Measurements from ENCODE around the gene PODXL.
"Not testable (repeated sequence)": the region's sequence is repeated elsewhere in the genome, so short reads cannot be mapped to it uniquely, and the experiment has no call there.

PODXL gene

GRCh38 chr7:131505037-131505620 is 51.3 kb downstream of the PODXL start:
- H3K36me3 ChIP-seq (ENCODE audit: control insufficient read depth in 2 of 2, insufficient read depth in 2 of 2, low read length in 2 of 2); H3K4me1 ChIP-seq (ENCODE audit: control insufficient read depth in 2 of 2, insufficient read depth in 2 of 2, low read length in 2 of 2); H3K9me3 ChIP-seq (ENCODE audit: control insufficient read depth in 2 of 2, low read length in 2 of 2); H3K27ac ChIP-seq (ENCODE audit: low read depth in 2 of 2, low read length in 2 of 2); H3K9ac ChIP-seq (ENCODE audit: low read depth in 1 of 2, low read length in 2 of 2); H3K4me3 ChIP-seq (ENCODE audit: low read length in 2 of 2); H3K27me3 ChIP-seq (ENCODE audit: control insufficient read depth in 2 of 2, insufficient read depth in 2 of 2, low read length in 2 of 2): not testable (repeated sequence)

DNA sequence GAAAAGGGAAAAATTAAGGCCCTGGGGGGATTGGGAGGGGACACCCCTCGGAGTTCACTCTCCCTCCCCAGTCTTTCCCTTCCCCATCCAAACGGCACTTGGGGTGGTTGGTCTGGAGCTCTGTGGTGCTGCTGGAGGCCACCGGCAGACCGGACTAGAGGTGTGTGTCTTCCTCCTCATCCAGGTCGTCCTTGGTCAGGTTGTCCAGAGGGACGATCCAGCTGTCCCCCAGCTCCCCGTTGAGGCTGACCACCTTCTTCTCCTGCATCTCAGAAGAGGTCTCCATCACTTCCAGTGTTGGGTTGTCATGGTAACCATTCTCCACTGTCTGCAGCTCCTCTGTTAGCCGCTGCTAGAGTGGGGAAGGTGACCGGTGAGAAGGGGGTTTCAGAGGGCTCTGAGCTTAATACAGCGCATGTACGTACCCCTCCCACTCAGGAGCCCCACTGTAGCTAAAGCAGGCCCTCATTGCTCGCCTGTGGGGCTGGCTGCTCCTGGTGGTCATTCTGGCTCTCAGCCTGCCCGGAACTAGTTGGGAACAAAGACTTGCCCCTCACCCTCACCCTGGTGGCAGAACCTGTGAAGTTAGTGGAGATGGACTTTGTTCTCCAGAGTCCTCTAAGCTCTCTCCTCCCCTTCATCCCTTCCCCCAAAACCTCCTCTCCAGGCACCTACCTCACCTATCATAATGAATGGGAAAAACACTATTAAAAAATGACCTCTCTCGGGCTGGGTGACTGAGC is 52.1 kb downstream of the PODXL start:
- H3K4me3 ChIP-seq (ENCODE audit: low read length in 2 of 2) = no peak overlapping the region
- H3K27ac ChIP-seq (ENCODE audit: low read depth in 2 of 2, low read length in 2 of 2) = no peak overlapping the region
- H3K27me3 ChIP-seq (ENCODE audit: control insufficient read depth in 2 of 2, insufficient read depth in 2 of 2, low read length in 2 of 2) = peaks cover 0 to 4% of the 10 kb centered on the region in 2 donors
- no peaks in the 10 kb centered on the region for H3K9me3 ChIP-seq (ENCODE audit: control insufficient read depth in 2 of 2, low read length in 2 of 2)
- no peak overlapping the region for H3K9ac ChIP-seq (ENCODE audit: low read depth in 1 of 2, low read length in 2 of 2)
- peaks cover 3 to 5% of the 10 kb centered on the region in 2 donors for H3K4me1 ChIP-seq (ENCODE audit: control insufficient read depth in 2 of 2, insufficient read depth in 2 of 2, low read length in 2 of 2)
- H3K36me3 ChIP-seq (ENCODE audit: control insufficient read depth in 2 of 2, insufficient read depth in 2 of 2, low read length in 2 of 2) = peaks cover 0 to 3% of the 10 kb centered on the region in 2 donors

DNA sequence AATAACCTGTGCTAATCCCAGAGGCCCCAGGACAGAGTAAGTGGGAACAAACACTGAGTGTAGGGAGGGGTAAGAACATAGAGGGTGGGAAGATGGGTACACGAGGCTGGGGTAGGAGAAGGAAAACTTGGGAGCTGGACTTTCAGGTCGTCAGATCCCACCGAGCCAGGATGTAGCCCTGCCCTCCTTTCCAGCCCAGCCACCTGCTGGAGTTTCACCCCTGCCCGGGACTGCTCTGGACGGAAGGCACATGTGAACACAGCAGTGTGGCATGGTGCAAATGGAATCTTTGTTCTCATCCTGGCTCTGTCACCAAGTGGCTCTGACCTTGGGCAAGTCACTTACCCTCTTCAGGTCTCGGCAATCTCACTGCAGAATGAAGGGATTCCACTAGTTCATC is 52.8 kb downstream of the PODXL start:
- H3K9ac ChIP-seq (ENCODE audit: low read depth in 1 of 2, low read length in 2 of 2) = no peak overlapping the region
- peaks cover 2 to 3% of the 10 kb centered on the region in 2 donors for H3K36me3 ChIP-seq (ENCODE audit: control insufficient read depth in 2 of 2, insufficient read depth in 2 of 2, low read length in 2 of 2)
- no peak overlapping the region for H3K4me3 ChIP-seq (ENCODE audit: low read length in 2 of 2)
- no peaks in the 10 kb centered on the region for H3K9me3 ChIP-seq (ENCODE audit: control insufficient read depth in 2 of 2, low read length in 2 of 2)
- H3K27me3 ChIP-seq (ENCODE audit: control insufficient read depth in 2 of 2, insufficient read depth in 2 of 2, low read length in 2 of 2) = peaks cover 0 to 2% of the 10 kb centered on the region in 2 donors
- H3K4me1 ChIP-seq (ENCODE audit: control insufficient read depth in 2 of 2, insufficient read depth in 2 of 2, low read length in 2 of 2) = peaks cover 3 to 5% of the 10 kb centered on the region in 2 donors
- no peak overlapping the region for H3K27ac ChIP-seq (ENCODE audit: low read depth in 2 of 2, low read length in 2 of 2)

- H3K4me3 ChIP-seq (ENCODE audit: low read length in 2 of 2) = no peak overlapping the region
- no peak overlapping the region for H3K27ac ChIP-seq (ENCODE audit: low read depth in 2 of 2, low read length in 2 of 2)
- H3K27me3 ChIP-seq (ENCODE audit: control insufficient read depth in 2 of 2, insufficient read depth in 2 of 2, low read length in 2 of 2) = peaks cover 0 to 2% of the 10 kb centered on the region in 2 donors
- no peak overlapping the region for H3K9ac ChIP-seq (ENCODE audit: low read depth in 1 of 2, low read length in 2 of 2)
- peaks cover under 1 to 2% of the 10 kb centered on the region in 2 donors for H3K4me1 ChIP-seq (ENCODE audit: control insufficient read depth in 2 of 2, insufficient read depth in 2 of 2, low read length in 2 of 2)
- peaks cover 3 to 7% of the 10 kb centered on the region in 2 donors for H3K36me3 ChIP-seq (ENCODE audit: control insufficient read depth in 2 of 2, insufficient read depth in 2 of 2, low read length in 2 of 2)
- no peaks in the 10 kb centered on the region for H3K9me3 ChIP-seq (ENCODE audit: control insufficient read depth in 2 of 2, low read length in 2 of 2)
Measured at GRCh38 chr7:131502810-131503508, 53.5 kb downstream of the PODXL start.

DNA sequence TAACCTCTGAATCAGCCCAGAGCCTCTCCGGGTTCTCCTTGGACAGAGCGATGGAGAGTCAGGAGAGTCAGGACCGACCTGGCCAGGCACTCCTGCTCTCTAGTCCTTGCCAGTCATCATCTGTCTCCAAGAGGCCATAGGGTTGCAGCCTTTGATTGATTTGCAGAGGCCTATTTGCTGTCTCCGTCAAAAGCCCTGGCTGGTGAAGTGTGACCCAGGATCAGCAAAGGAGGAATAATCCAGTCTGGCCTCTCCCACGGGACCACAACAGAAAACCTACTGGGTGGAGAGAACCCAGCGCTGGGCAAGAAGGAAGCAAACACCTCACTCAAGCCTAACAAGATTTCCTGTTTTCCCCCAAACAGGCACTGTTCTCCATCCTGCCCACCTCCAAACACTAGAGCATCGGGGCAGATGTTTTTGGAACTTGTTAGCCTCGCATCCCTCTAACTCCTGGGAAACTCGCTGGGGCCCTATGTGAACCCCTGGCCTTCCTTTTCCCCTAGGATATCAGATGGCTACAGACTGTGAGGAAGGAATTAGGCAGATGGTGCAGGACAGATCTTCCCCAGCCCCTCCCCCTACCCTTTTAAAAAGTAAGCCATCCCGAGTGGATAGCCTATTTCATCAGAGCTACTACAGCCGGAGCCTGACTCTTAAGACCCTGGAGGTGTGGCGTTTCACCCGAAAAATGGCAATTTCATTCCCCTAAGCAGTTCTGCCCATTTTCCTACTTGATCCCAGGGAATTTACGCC is 54.3 kb downstream of the PODXL start:
- H3K27me3 ChIP-seq (ENCODE audit: control insufficient read depth in 2 of 2, insufficient read depth in 2 of 2, low read length in 2 of 2) = peaks cover 0 to under 1% of the 10 kb centered on the region in 2 donors
- H3K4me1 ChIP-seq (ENCODE audit: control insufficient read depth in 2 of 2, insufficient read depth in 2 of 2, low read length in 2 of 2) = peaks cover 0 to 2% of the 10 kb centered on the region in 2 donors
- H3K27ac ChIP-seq (ENCODE audit: low read depth in 2 of 2, low read length in 2 of 2) = no peak overlapping the region
- H3K4me3 ChIP-seq (ENCODE audit: low read length in 2 of 2) = no peak overlapping the region
- no peaks in the 10 kb centered on the region for H3K9me3 ChIP-seq (ENCODE audit: control insufficient read depth in 2 of 2, low read length in 2 of 2)
- no peak overlapping the region for H3K9ac ChIP-seq (ENCODE audit: low read depth in 1 of 2, low read length in 2 of 2)
- peaks cover 3 to 11% of the 10 kb centered on the region in 2 donors for H3K36me3 ChIP-seq (ENCODE audit: control insufficient read depth in 2 of 2, insufficient read depth in 2 of 2, low read length in 2 of 2)

GRCh38 chr7:131501422-131501821 is 55.0 kb downstream of the PODXL start:
- no peak overlapping the region for H3K9ac ChIP-seq (ENCODE audit: low read depth in 1 of 2, low read length in 2 of 2)
- H3K27me3 ChIP-seq (ENCODE audit: control insufficient read depth in 2 of 2, insufficient read depth in 2 of 2, low read length in 2 of 2) = no peaks in the 10 kb centered on the region
- H3K27ac ChIP-seq (ENCODE audit: low read depth in 2 of 2, low read length in 2 of 2) = no peak overlapping the region
- no peaks in the 10 kb centered on the region for H3K9me3 ChIP-seq (ENCODE audit: control insufficient read depth in 2 of 2, low read length in 2 of 2)
- peaks cover 0 to 2% of the 10 kb centered on the region in 2 donors for H3K4me1 ChIP-seq (ENCODE audit: control insufficient read depth in 2 of 2, insufficient read depth in 2 of 2, low read length in 2 of 2)
- peaks cover 3 to 16% of the 10 kb centered on the region in 2 donors for H3K36me3 ChIP-seq (ENCODE audit: control insufficient read depth in 2 of 2, insufficient read depth in 2 of 2, low read length in 2 of 2)
- H3K4me3 ChIP-seq (ENCODE audit: low read length in 2 of 2) = no peak overlapping the region

DNA sequence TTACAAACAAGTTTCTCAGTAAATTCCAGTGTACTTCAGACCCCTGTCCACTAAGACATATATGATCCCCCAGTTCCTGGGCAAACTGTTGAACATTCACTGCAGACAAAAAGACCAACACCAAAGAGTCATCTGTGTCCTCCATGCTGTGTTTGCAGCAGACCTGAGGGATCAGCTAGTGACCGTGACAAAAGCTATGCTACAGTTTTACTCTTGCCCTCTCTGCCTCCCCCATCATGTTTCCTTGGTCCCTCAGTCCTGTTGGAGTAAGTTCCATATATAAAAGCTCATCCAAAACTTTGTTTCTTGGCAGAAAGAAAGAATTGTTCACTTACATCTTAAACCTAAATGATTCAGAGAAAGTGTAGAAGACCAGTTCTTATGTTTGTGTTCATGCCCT is 56.1 kb downstream of the PODXL start:
- Histone ChIP-seq H3K36me3 (ENCODE audit: control insufficient read depth in 2 of 2, insufficient read depth in 2 of 2, low read length in 2 of 2) (peaks cover 0 to 16% of the 10 kb centered on the region in 2 donors), H3K9me3 (ENCODE audit: control insufficient read depth in 2 of 2, low read length in 2 of 2) (no peaks in the 10 kb centered on the region), H3K4me1 (ENCODE audit: control insufficient read depth in 2 of 2, insufficient read depth in 2 of 2, low read length in 2 of 2) (peaks cover 0 to 2% of the 10 kb centered on the region in 2 donors), H3K9ac (ENCODE audit: low read depth in 1 of 2, low read length in 2 of 2) (no peak overlapping the region), H3K27me3 (ENCODE audit: control insufficient read depth in 2 of 2, insufficient read depth in 2 of 2, low read length in 2 of 2) (no peaks in the 10 kb centered on the region), H3K4me3 (ENCODE audit: low read length in 2 of 2) (no peak overlapping the region), H3K27ac (ENCODE audit: low read depth in 2 of 2, low read length in 2 of 2) (no peak overlapping the region)

DNA sequence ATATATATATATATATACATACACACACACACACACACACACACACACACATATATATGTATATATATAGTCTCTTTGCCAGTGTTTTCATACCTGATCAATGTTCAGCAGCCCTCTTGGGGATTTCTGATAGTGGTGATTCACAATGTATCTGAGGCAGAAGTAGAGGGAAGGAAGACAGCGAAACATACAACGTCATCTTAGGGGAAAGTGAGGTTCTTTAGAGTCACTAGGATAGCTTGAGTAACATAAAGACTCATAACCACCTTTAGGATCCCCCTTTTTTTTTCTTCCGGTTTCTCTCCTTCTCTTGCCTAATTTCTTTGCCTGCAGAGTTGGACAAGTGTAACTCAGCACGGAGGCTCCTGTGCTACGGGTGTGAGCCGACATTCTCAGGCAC is 56.6 kb downstream of the PODXL start:
- Histone ChIP-seq H3K9ac (ENCODE audit: low read depth in 1 of 2, low read length in 2 of 2) (no peak overlapping the region), H3K9me3 (ENCODE audit: control insufficient read depth in 2 of 2, low read length in 2 of 2) (no peaks in the 10 kb centered on the region), H3K4me3 (ENCODE audit: low read length in 2 of 2) (no peak overlapping the region), H3K27me3 (ENCODE audit: control insufficient read depth in 2 of 2, insufficient read depth in 2 of 2, low read length in 2 of 2) (no peaks in the 10 kb centered on the region), H3K4me1 (ENCODE audit: control insufficient read depth in 2 of 2, insufficient read depth in 2 of 2, low read length in 2 of 2) (peaks cover 0 to 2% of the 10 kb centered on the region in 2 donors), H3K36me3 (ENCODE audit: control insufficient read depth in 2 of 2, insufficient read depth in 2 of 2, low read length in 2 of 2) (peaks cover 0 to 16% of the 10 kb centered on the region in 2 donors), H3K27ac (ENCODE audit: low read depth in 2 of 2, low read length in 2 of 2) (no peak overlapping the region)

DNA sequence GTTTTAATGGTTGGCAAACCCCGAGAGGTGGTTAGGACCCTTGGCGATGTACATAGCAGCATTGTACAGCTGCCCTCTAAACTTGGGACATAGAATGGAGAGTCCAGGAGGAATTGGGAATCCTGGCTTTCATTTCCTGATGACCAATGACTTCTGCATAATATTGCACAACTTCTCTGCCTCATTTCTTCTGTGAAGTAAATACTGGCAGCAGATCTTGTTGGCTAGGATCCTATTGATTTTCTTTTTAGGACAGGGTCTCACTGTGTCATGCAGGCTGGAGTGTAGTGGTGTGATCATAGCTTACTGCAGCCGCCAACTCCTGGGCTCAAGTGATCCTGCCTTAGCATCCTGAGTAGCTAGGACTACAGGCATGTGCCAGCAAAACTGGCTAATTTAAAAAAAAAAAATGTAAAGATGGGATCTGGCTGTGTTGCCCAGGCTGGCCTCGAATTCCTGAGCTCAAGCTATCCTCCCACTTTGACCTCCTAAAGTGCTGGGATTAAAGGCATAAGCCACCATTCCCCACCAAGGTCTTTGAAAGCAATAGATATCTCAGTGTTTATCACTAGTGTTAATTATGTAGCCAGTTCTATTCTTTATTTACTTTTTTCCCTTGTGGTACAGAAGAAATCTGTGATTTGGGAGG is 58.1 kb downstream of the PODXL start:
- no peak overlapping the region for H3K9ac ChIP-seq (ENCODE audit: low read depth in 1 of 2, low read length in 2 of 2)
- H3K27ac ChIP-seq (ENCODE audit: low read depth in 2 of 2, low read length in 2 of 2) = no peak overlapping the region
- H3K4me1 ChIP-seq (ENCODE audit: control insufficient read depth in 2 of 2, insufficient read depth in 2 of 2, low read length in 2 of 2) = peaks cover 0 to 1% of the 10 kb centered on the region in 2 donors
- peaks cover 0 to 16% of the 10 kb centered on the region in 2 donors for H3K36me3 ChIP-seq (ENCODE audit: control insufficient read depth in 2 of 2, insufficient read depth in 2 of 2, low read length in 2 of 2)
- no peak overlapping the region for H3K4me3 ChIP-seq (ENCODE audit: low read length in 2 of 2)
- no peaks in the 10 kb centered on the region for H3K27me3 ChIP-seq (ENCODE audit: control insufficient read depth in 2 of 2, insufficient read depth in 2 of 2, low read length in 2 of 2)
- H3K9me3 ChIP-seq (ENCODE audit: control insufficient read depth in 2 of 2, low read length in 2 of 2) = no peaks in the 10 kb centered on the region

Measured in mucosa of rectum (tissue), 2 donors.